Suprapubic skin (tissue), 4 donors: ENCODE results near the gene ANP32B.

Experiments used
- EP300 ChIP-seq: sonication (generic); formaldehyde crosslinking; IDR thresholded peaks from one replicate; pipeline ENCODE4 v1.6.1; 2017; ENCODE audit warnings: antibody characterized with exemption
- POLR2A ChIP-seq, 2 donors: fragments of 450-650 bp; IDR thresholded peaks; one replicate each; pipeline ENCODE4 v1.6.1; 2017; ENCODE audit warnings: antibody characterized with exemption in 2 of 2, mild to moderate bottlenecking in 2 of 2, moderate library complexity in 2 of 2
- POLR2AphosphoS5 ChIP-seq, 3 donors: sonication (generic); formaldehyde crosslinking; IDR thresholded peaks; one replicate each; pipeline ENCODE4 v1.6.1; 2017; ENCODE audit warnings: antibody characterized with exemption in 3 of 3
- TF ChIP-seq, protein P1 (sequence below), 2 donors: fragments of 200-600 bp in 1 of 2; fragments of 450-650 bp in 1 of 2; sonication (generic) in 1 of 2; IDR thresholded peaks; one replicate each; pipeline ENCODE4 v1.5.1; 2016 to 2019; ENCODE audit warnings: antibody characterized with exemption in 2 of 2, mild to moderate bottlenecking in 1 of 2, moderate library complexity in 1 of 2

DNA sequence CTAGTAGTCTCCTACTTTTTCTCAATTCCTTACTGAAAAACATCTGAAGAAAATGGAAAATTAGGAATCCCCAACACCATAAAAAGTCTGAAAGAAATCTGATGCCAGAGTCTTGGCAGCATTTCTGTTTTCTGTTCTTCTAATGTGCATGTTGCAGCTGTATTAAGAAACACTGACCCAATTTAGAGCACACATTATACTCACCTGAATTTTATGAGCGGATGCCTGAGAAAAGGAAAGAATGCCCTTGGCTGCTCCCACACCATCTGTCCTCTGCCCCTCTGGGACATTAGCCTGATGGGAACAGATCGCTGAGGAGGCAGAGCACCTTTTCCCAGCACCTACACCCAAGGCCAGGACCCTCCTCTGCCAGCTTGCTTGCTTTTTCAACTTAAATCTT lies 14.1 kb upstream of the ANP32B start:
- TF ChIP-seq POLR2A (IDR thresholded peaks at IDR 0.05) (no peak), EP300 (no peak), POLR2AphosphoS5 (IDR thresholded peaks at IDR 0.05) (no peak)
- TF ChIP-seq, protein P1, sequence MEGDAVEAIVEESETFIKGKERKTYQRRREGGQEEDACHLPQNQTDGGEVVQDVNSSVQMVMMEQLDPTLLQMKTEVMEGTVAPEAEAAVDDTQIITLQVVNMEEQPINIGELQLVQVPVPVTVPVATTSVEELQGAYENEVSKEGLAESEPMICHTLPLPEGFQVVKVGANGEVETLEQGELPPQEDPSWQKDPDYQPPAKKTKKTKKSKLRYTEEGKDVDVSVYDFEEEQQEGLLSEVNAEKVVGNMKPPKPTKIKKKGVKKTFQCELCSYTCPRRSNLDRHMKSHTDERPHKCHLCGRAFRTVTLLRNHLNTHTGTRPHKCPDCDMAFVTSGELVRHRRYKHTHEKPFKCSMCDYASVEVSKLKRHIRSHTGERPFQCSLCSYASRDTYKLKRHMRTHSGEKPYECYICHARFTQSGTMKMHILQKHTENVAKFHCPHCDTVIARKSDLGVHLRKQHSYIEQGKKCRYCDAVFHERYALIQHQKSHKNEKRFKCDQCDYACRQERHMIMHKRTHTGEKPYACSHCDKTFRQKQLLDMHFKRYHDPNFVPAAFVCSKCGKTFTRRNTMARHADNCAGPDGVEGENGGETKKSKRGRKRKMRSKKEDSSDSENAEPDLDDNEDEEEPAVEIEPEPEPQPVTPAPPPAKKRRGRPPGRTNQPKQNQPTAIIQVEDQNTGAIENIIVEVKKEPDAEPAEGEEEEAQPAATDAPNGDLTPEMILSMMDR (IDR thresholded peaks at IDR 0.05): no peak
